ENCODE results near the gene SORCS2.

The SORCS2 gene

GRCh38 chr4:7420661-7421040 lies 228.3 kb downstream of the SORCS2 start:
- Histone ChIP-seq H3K27me3 (ENCODE audit: insufficient read depth, low read length) (no peaks in the 10 kb centered on the region), H3K27ac (ENCODE audit: low read depth, low read length) (no peak overlapping the region), H2AFZ (ENCODE audit: insufficient read depth, low read length, poor library complexity) (no peak overlapping the region), H3K79me1 (ENCODE audit: low read length) (no peaks in the 10 kb centered on the region), H2BK12ac (ENCODE audit: low read length) (no peak overlapping the region), H3K4me2 (ENCODE audit: low read length) (no peak overlapping the region), H2BK5ac (ENCODE audit: low read depth, low read length, poor library complexity) (no peak overlapping the region), H3K4me3 (ENCODE audit: low read depth, low read length) (no peak overlapping the region), H3K14ac (ENCODE audit: low read length) (no peak overlapping the region), H2AK5ac (ENCODE audit: low read length) (no peak overlapping the region), H3K4ac (ENCODE audit: low read depth, low read length) (no peak overlapping the region), H4K8ac (ENCODE audit: low read depth, low read length) (no peak overlapping the region), H4K91ac (ENCODE audit: low read depth, low read length) (no peak overlapping the region), H2BK120ac (ENCODE audit: insufficient read depth, low read length, poor library complexity) (no peak overlapping the region), H4K12ac (ENCODE audit: low read depth, low read length) (no peak overlapping the region), H3K23ac (ENCODE audit: low read length) (no peak overlapping the region), H3K4me1 (ENCODE audit: control insufficient read depth in 1 of 2, insufficient read depth in 2 of 2, low read length in 2 of 2) (no peaks in the 10 kb centered on the region), H3K79me2 (ENCODE audit: control insufficient read depth, insufficient read depth, low read length, poor library complexity) (no peaks in the 10 kb centered on the region), H3K9ac (ENCODE audit: low read length) (no peak overlapping the region), H3K9me3 (ENCODE audit: insufficient read depth, low read depth, low read length) (peaks cover 7% of the 10 kb centered on the region), H3K18ac (ENCODE audit: low read length) (no peak overlapping the region), H3K36me3 (ENCODE audit: control insufficient read depth in 1 of 2, insufficient read depth in 2 of 2, low read length in 2 of 2) (no peaks in the 10 kb centered on the region)
- WGBS (ENCODE audit: extremely low coverage, insufficient coverage, insufficient read length), result no CpG with 5 or more reads among the region's 14 CpGs
- DNase-seq, result no peak

GRCh38 chr4:7421356-7422150 lies 229.2 kb downstream of the SORCS2 start:
- H2AK5ac ChIP-seq (ENCODE audit: low read length), result no peak overlapping the region
- no peak overlapping the region for H4K91ac ChIP-seq (ENCODE audit: low read depth, low read length)
- no peak overlapping the region for H3K23ac ChIP-seq (ENCODE audit: low read length)
- no peaks in the 10 kb centered on the region for H3K27me3 ChIP-seq (ENCODE audit: insufficient read depth, low read length)
- H3K9me3 ChIP-seq (ENCODE audit: insufficient read depth, low read depth, low read length), result peaks cover 4% of the 10 kb centered on the region
- no peak overlapping the region for H3K9ac ChIP-seq (ENCODE audit: low read length)
- H2BK12ac ChIP-seq (ENCODE audit: low read length), result no peak overlapping the region
- H3K4me2 ChIP-seq (ENCODE audit: low read length), result no peak overlapping the region
- no CpG with 5 or more reads among the region's 24 CpGs for WGBS (ENCODE audit: extremely low coverage, insufficient coverage, insufficient read length)
- no peak overlapping the region for H3K27ac ChIP-seq (ENCODE audit: low read depth, low read length)
- H3K18ac ChIP-seq (ENCODE audit: low read length), result no peak overlapping the region
- no peak overlapping the region for H3K4me3 ChIP-seq (ENCODE audit: low read depth, low read length)
- DNase-seq, result no peak
- H3K4me1 ChIP-seq (ENCODE audit: control insufficient read depth in 1 of 2, insufficient read depth in 2 of 2, low read length in 2 of 2), result no peaks in the 10 kb centered on the region
- no peak overlapping the region for H2BK120ac ChIP-seq (ENCODE audit: insufficient read depth, low read length, poor library complexity)
- H2BK5ac ChIP-seq (ENCODE audit: low read depth, low read length, poor library complexity), result no peak overlapping the region
- no peak overlapping the region for H4K8ac ChIP-seq (ENCODE audit: low read depth, low read length)
- no peak overlapping the region for H4K12ac ChIP-seq (ENCODE audit: low read depth, low read length)
- H3K79me2 ChIP-seq (ENCODE audit: control insufficient read depth, insufficient read depth, low read length, poor library complexity), result no peaks in the 10 kb centered on the region
- H2AFZ ChIP-seq (ENCODE audit: insufficient read depth, low read length, poor library complexity), result no peak overlapping the region
- H3K14ac ChIP-seq (ENCODE audit: low read length), result no peak overlapping the region
- no peak overlapping the region for H3K4ac ChIP-seq (ENCODE audit: low read depth, low read length)
- no peaks in the 10 kb centered on the region for H3K36me3 ChIP-seq (ENCODE audit: control insufficient read depth in 1 of 2, insufficient read depth in 2 of 2, low read length in 2 of 2)
- H3K79me1 ChIP-seq (ENCODE audit: low read length), result no peaks in the 10 kb centered on the region

- no peak overlapping the region for H2AK5ac ChIP-seq (ENCODE audit: low read length)
- no peak overlapping the region for H2AFZ ChIP-seq (ENCODE audit: insufficient read depth, low read length, poor library complexity)
- no peak overlapping the region for H3K23ac ChIP-seq (ENCODE audit: low read length)
- H3K4me3 ChIP-seq (ENCODE audit: low read depth, low read length), result no peak overlapping the region
- no peak overlapping the region for H3K4me2 ChIP-seq (ENCODE audit: low read length)
- H3K4me1 ChIP-seq (ENCODE audit: control insufficient read depth in 1 of 2, insufficient read depth in 2 of 2, low read length in 2 of 2), result no peaks in the 10 kb centered on the region
- H3K4ac ChIP-seq (ENCODE audit: low read depth, low read length), result no peak overlapping the region
- H2BK120ac ChIP-seq (ENCODE audit: insufficient read depth, low read length, poor library complexity), result no peak overlapping the region
- H2BK5ac ChIP-seq (ENCODE audit: low read depth, low read length, poor library complexity), result no peak overlapping the region
- H3K79me2 ChIP-seq (ENCODE audit: control insufficient read depth, insufficient read depth, low read length, poor library complexity), result no peaks in the 10 kb centered on the region
- no peak overlapping the region for H4K12ac ChIP-seq (ENCODE audit: low read depth, low read length)
- no peak overlapping the region for H3K9ac ChIP-seq (ENCODE audit: low read length)
- WGBS (ENCODE audit: extremely low coverage, insufficient coverage, insufficient read length), result no CpG with 5 or more reads among the region's 19 CpGs
- peaks cover 2% of the 10 kb centered on the region for H3K9me3 ChIP-seq (ENCODE audit: insufficient read depth, low read depth, low read length)
- no peaks in the 10 kb centered on the region for H3K36me3 ChIP-seq (ENCODE audit: control insufficient read depth in 1 of 2, insufficient read depth in 2 of 2, low read length in 2 of 2)
- no peak overlapping the region for H2BK12ac ChIP-seq (ENCODE audit: low read length)
- DNase-seq, result no peak
- H3K27me3 ChIP-seq (ENCODE audit: insufficient read depth, low read length), result no peaks in the 10 kb centered on the region
- no peak overlapping the region for H3K14ac ChIP-seq (ENCODE audit: low read length)
- no peak overlapping the region for H3K27ac ChIP-seq (ENCODE audit: low read depth, low read length)
- no peak overlapping the region for H4K8ac ChIP-seq (ENCODE audit: low read depth, low read length)
- H3K79me1 ChIP-seq (ENCODE audit: low read length), result no peaks in the 10 kb centered on the region
- H3K18ac ChIP-seq (ENCODE audit: low read length), result no peak overlapping the region
- no peak overlapping the region for H4K91ac ChIP-seq (ENCODE audit: low read depth, low read length)
Measured at GRCh38 chr4:7422151-7422897, 230.0 kb downstream of the SORCS2 start.

GRCh38 chr4:7422898-7423180 lies 230.5 kb downstream of the SORCS2 start:
- H2AFZ ChIP-seq (ENCODE audit: insufficient read depth, low read length, poor library complexity), result no peak overlapping the region
- H4K91ac ChIP-seq (ENCODE audit: low read depth, low read length), result no peak overlapping the region
- whole genome bisulfite sequencing (ENCODE audit: extremely low coverage, insufficient coverage, insufficient read length), result no CpG with 5 or more reads among the region's 9 CpGs
- no peaks in the 10 kb centered on the region for H3K36me3 ChIP-seq (ENCODE audit: control insufficient read depth in 1 of 2, insufficient read depth in 2 of 2, low read length in 2 of 2)
- H3K14ac ChIP-seq (ENCODE audit: low read length), result no peak overlapping the region
- no peak overlapping the region for H3K4me3 ChIP-seq (ENCODE audit: low read depth, low read length)
- DNase-seq, result no peak
- H3K4me2 ChIP-seq (ENCODE audit: low read length), result no peak overlapping the region
- no peak overlapping the region for H4K8ac ChIP-seq (ENCODE audit: low read depth, low read length)
- H2BK12ac ChIP-seq (ENCODE audit: low read length), result no peak overlapping the region
- H2BK5ac ChIP-seq (ENCODE audit: low read depth, low read length, poor library complexity), result no peak overlapping the region
- H2AK5ac ChIP-seq (ENCODE audit: low read length), result no peak overlapping the region
- no peak overlapping the region for H3K9ac ChIP-seq (ENCODE audit: low read length)
- H3K27me3 ChIP-seq (ENCODE audit: insufficient read depth, low read length), result no peaks in the 10 kb centered on the region
- no peaks in the 10 kb centered on the region for H3K79me2 ChIP-seq (ENCODE audit: control insufficient read depth, insufficient read depth, low read length, poor library complexity)
- no peaks in the 10 kb centered on the region for H3K4me1 ChIP-seq (ENCODE audit: control insufficient read depth in 1 of 2, insufficient read depth in 2 of 2, low read length in 2 of 2)
- no peak overlapping the region for H3K4ac ChIP-seq (ENCODE audit: low read depth, low read length)
- no peak overlapping the region for H3K23ac ChIP-seq (ENCODE audit: low read length)
- no peak overlapping the region for H3K18ac ChIP-seq (ENCODE audit: low read length)
- no peaks in the 10 kb centered on the region for H3K79me1 ChIP-seq (ENCODE audit: low read length)
- peaks cover 2% of the 10 kb centered on the region for H3K9me3 ChIP-seq (ENCODE audit: insufficient read depth, low read depth, low read length)
- no peak overlapping the region for H4K12ac ChIP-seq (ENCODE audit: low read depth, low read length)
- H2BK120ac ChIP-seq (ENCODE audit: insufficient read depth, low read length, poor library complexity), result no peak overlapping the region
- H3K27ac ChIP-seq (ENCODE audit: low read depth, low read length), result no peak overlapping the region

All from trophoblast cell (in vitro differentiated cells and primary cell).